SK-N-MC (cell line): ENCODE data around the gene SLC4A9.

Experiments
- EZH2 ChIP-seq: fragments of 200-600 bp; sonication (generic); IDR thresholded peaks from one replicate; pipeline ENCODE4 v1.6.1; 2017; ENCODE audit warnings: antibody characterized with exemption
- POLR2AphosphoS5 ChIP-seq: IDR thresholded peaks from 2 replicates; pipeline ENCODE4 v1.6.1; 2012; ENCODE audit warnings: mild to moderate bottlenecking, low read depth, low read length, borderline replicate concordance

DNA sequence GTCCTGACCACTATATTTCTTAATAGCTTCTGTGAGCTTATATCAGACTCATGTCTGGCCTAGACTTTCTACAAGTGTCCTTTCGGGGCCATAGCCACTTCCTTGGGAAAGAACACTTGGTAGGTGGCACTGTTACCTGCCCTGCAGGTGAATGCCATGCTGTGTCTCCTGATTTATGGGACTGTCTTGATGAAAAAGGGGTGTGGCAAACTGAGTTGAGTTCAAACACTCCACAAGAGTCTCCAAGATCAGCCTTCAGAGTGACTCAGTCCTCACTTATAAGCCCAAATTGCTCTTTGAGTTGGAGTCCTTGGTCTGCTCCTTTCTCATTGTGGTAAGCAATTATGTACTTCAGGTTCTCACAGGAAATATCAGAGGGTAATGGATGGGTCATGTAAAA lies 31.7 kb downstream of the SLC4A9 start:
- no peak for TF ChIP-seq EZH2
- no peak for TF ChIP-seq POLR2AphosphoS5
